Keratinocyte (primary cell): ENCODE measurements around the gene AQP2.

Experiments
- CTCF ChIP-seq, 3 experiments: IDR thresholded peaks in 1 of 3; conservative IDR thresholded peaks in 1 of 3; optimal IDR thresholded peaks in 1 of 3; 2 replicates in 2 of 3; 3 replicates in 1 of 3; pipeline versions ENCODE3 to v1.5.1; 2011; ENCODE audit warnings: low read length in 3 of 3, mild to moderate bottlenecking in 3 of 3, moderate library complexity in 2 of 3, control low read depth in 1 of 3, inconsistent platforms in 1 of 3; ENCODE audit not compliant: insufficient read depth in 2 of 3; ENCODE audit errors: extremely low read depth in 1 of 3
- EZH2 ChIP-seq: IDR thresholded peaks from one replicate; pipeline ENCODE4 v1.6.1; 2012; ENCODE audit warnings: inconsistent platforms, mild to moderate bottlenecking, low read length, moderate library complexity

- no peak for TF ChIP-seq CTCF (optimal IDR thresholded peaks at IDR 0.05 in 1 of 3, IDR thresholded peaks at IDR 0.05 in 1 of 3, conservative IDR thresholded peaks at IDR 0.05 in 1 of 3; ENCODE audit: extremely low read depth in 1 of 3, insufficient read depth in 2 of 3, low read length in 3 of 3)
- no peak for TF ChIP-seq EZH2
Measured at GRCh38 chr12:49947593-49948226, 2.8 kb upstream of the AQP2 start.
